SH-SY5Y (cell line): ENCODE results near the gene CIBAR2.

Experiments
- GATA2 ChIP-seq: IDR thresholded peaks from 2 replicates; pipeline ENCODE4 v1.6.1; 2011; ENCODE audit warnings: mild to moderate bottlenecking, low read depth, low read length
- GATA3 ChIP-seq: IDR thresholded peaks from 2 replicates; pipeline ENCODE4 v1.6.1; 2011; ENCODE audit warnings: low read depth, mild to moderate bottlenecking, low read length, moderate library complexity

GRCh38 chr16:85120006-85120340, 7.7 kb upstream of the CIBAR2 start:
- no peak for TF ChIP-seq GATA2
- TF ChIP-seq GATA3, result no peak
